H9 (cell line): ENCODE data around the gene LILRA6. TPM values are rescaled to one million over a fixed set of nuclear protein-coding genes. Genes with fewer than 3 reads are reported as not detected.
"Not testable (repeated sequence)": the region's sequence is repeated elsewhere in the genome, so short reads cannot be mapped to it uniquely, and the experiment has no call there.

Experiments
- DNase-seq: peaks from one replicate; pipeline ENCODE4 v3.0.0-alpha.2; 2017
- H2AFZ ChIP-seq: one replicate; pipeline ENCODE4 v1.6.1; 2013; ENCODE audit warnings: mild to moderate bottlenecking, low read length, control low read depth, moderate library complexity
- H2AK5ac ChIP-seq: 2 replicates; pipeline ENCODE4 v1.6.1; 2013; ENCODE audit warnings: low read length, control low read depth, mixed read lengths; ENCODE audit not compliant: insufficient read length
- H2BK120ac ChIP-seq: one replicate; pipeline ENCODE4 v1.6.1; 2013; ENCODE audit warnings: low read depth, mild to moderate bottlenecking, low read length, control low read depth, inconsistent platforms; ENCODE audit not compliant: poor library complexity, severe bottlenecking
- H2BK12ac ChIP-seq: 2 replicates; pipeline ENCODE4 v1.6.1; 2013; ENCODE audit warnings: low read length, control low read depth, mixed read lengths, low read depth; ENCODE audit not compliant: insufficient read length
- H2BK15ac ChIP-seq: 2 replicates; pipeline ENCODE4 v1.6.1; 2013; ENCODE audit warnings: low read depth, low read length, control low read depth
- H2BK20ac ChIP-seq: one replicate; pipeline ENCODE4 v1.6.1; 2013; ENCODE audit warnings: low read depth, mild to moderate bottlenecking, low read length, control low read depth, inconsistent platforms; ENCODE audit not compliant: poor library complexity, severe bottlenecking
- H2BK5ac ChIP-seq: 2 replicates; pipeline ENCODE4 v1.6.1; 2013; ENCODE audit warnings: low read length, control low read depth, mixed read lengths; ENCODE audit not compliant: insufficient read length
- H3K14ac ChIP-seq: 2 replicates; pipeline ENCODE4 v1.6.1; 2013; ENCODE audit warnings: low read length, control low read depth; ENCODE audit not compliant: insufficient read depth
- H3K18ac ChIP-seq: 2 replicates; pipeline ENCODE4 v1.6.1; 2013; ENCODE audit warnings: low read depth, mild to moderate bottlenecking, mixed read lengths, low read length, control low read depth; ENCODE audit not compliant: insufficient read length
- H3K23ac ChIP-seq: 2 replicates; pipeline ENCODE4 v1.6.1; 2013; ENCODE audit warnings: low read length, control low read depth, mixed read lengths, low read depth; ENCODE audit not compliant: insufficient read length
- H3K23me2 ChIP-seq: 2 replicates; pipeline ENCODE4 v1.6.1; 2013; ENCODE audit warnings: low read depth, mild to moderate bottlenecking, mixed read lengths, low read length, control low read depth; ENCODE audit not compliant: insufficient read length, poor library complexity, severe bottlenecking
- H3K27ac ChIP-seq: 2 replicates; pipeline ENCODE4 v1.5.1; 2013; ENCODE audit warnings: low read length, control low read depth, mixed read lengths, low read depth; ENCODE audit not compliant: insufficient read length
- H3K27me3 ChIP-seq: 2 replicates; pipeline ENCODE4 v1.6.1; 2013; ENCODE audit warnings: low read length, control low read depth, inconsistent platforms; ENCODE audit not compliant: insufficient read depth
- H3K4ac ChIP-seq: 2 replicates; pipeline ENCODE4 v1.6.1; 2013; ENCODE audit warnings: low read depth, mild to moderate bottlenecking, control low read depth, inconsistent platforms, low read length, moderate library complexity
- H3K4me1 ChIP-seq: 2 replicates; pipeline ENCODE4 v1.6.1; 2013; ENCODE audit warnings: low read length, control low read depth, inconsistent platforms; ENCODE audit not compliant: insufficient read depth
- H3K4me2 ChIP-seq: 2 replicates; pipeline ENCODE4 v1.6.1; 2013; ENCODE audit warnings: low read length, control low read depth, mixed read lengths; ENCODE audit not compliant: insufficient read length, insufficient read depth
- H3K56ac ChIP-seq: 2 replicates; pipeline ENCODE4 v1.6.1; 2013; ENCODE audit warnings: low read depth, mild to moderate bottlenecking, mixed read lengths, low read length, control low read depth; ENCODE audit not compliant: insufficient read length
- H3K79me1 ChIP-seq: 2 replicates; pipeline ENCODE4 v1.6.1; 2013; ENCODE audit warnings: low read depth, mild to moderate bottlenecking, moderate library complexity, low read length, control low read depth, inconsistent platforms; ENCODE audit not compliant: insufficient read depth, poor library complexity, severe bottlenecking
- H3K79me2 ChIP-seq: 2 replicates; pipeline ENCODE4 v1.6.1; 2013; ENCODE audit warnings: low read length, control low read depth, inconsistent platforms; ENCODE audit not compliant: insufficient read depth
- H3K9ac ChIP-seq: 2 replicates; pipeline ENCODE4 v1.6.1; 2013; ENCODE audit warnings: low read length, control low read depth, mixed read lengths; ENCODE audit not compliant: insufficient read length; ENCODE audit errors: extremely low read depth
- H3K9me3 ChIP-seq: one replicate; pipeline ENCODE4 v1.6.1; 2013; ENCODE audit warnings: low read depth, low read length, inconsistent platforms; ENCODE audit not compliant: control insufficient read depth
- H3T11ph ChIP-seq: one replicate; pipeline ENCODE4 v1.6.1; 2013; ENCODE audit warnings: mild to moderate bottlenecking, low read length, control low read depth, inconsistent platforms
- H4K20me1 ChIP-seq: one replicate; pipeline ENCODE4 v1.6.1; 2013; ENCODE audit not compliant: control insufficient read depth, insufficient read length, insufficient read depth
- H4K5ac ChIP-seq: 2 replicates; pipeline ENCODE4 v1.6.1; 2013; ENCODE audit warnings: low read depth, mild to moderate bottlenecking, mixed read lengths, low read length, control low read depth; ENCODE audit not compliant: insufficient read length
- H4K8ac ChIP-seq: replicated peaks from 2 replicates; pipeline ENCODE4 v1.6.1; 2013; ENCODE audit warnings: low read length, control low read depth, mixed read lengths, low read depth; ENCODE audit not compliant: insufficient read length
- H4K91ac ChIP-seq: 2 replicates; pipeline ENCODE4 v1.6.1; 2013; ENCODE audit warnings: low read depth, mild to moderate bottlenecking, moderate library complexity, mixed read lengths, low read length, control low read depth; ENCODE audit not compliant: insufficient read length
- H3K27ac Mint-ChIP-seq, 3 experiments: 2 replicates in 2 of 3; 3 replicates in 1 of 3; pipeline ENCODE4 v1.8.0; 2020 to 2021; ENCODE audit warnings: mixed read lengths in 3 of 3, mild to moderate bottlenecking in 1 of 3, moderate library complexity in 1 of 3
- H3K27me3 Mint-ChIP-seq: 2 replicates; pipeline ENCODE4 v1.8.0; 2021; ENCODE audit warnings: low read depth, mild to moderate bottlenecking, moderate library complexity, mixed read lengths
- H3K36me3 Mint-ChIP-seq, 3 experiments: 2 replicates in 2 of 3; 3 replicates in 1 of 3; pipeline ENCODE4 v1.8.0; 2020 to 2021; ENCODE audit warnings: low read depth in 3 of 3, mixed read lengths in 3 of 3; ENCODE audit not compliant: insufficient read depth in 1 of 3
- H3K4me1 Mint-ChIP-seq, 2 experiments: 2 replicates each; pipeline ENCODE4 v1.8.0; 2020; ENCODE audit warnings: mixed read lengths in 2 of 2
- H3K4me3 Mint-ChIP-seq, 2 experiments: 2 replicates in 1 of 2; 3 replicates in 1 of 2; pipeline ENCODE4 v1.8.0; 2020 to 2021; ENCODE audit warnings: mild to moderate bottlenecking in 2 of 2, mixed read lengths in 2 of 2, moderate library complexity in 1 of 2
- H3K9me3 Mint-ChIP-seq, 2 experiments: 2 replicates in 1 of 2; 3 replicates in 1 of 2; pipeline ENCODE4 v1.8.0; 2020; ENCODE audit warnings: mild to moderate bottlenecking in 2 of 2, mixed read lengths in 2 of 2, moderate library complexity in 1 of 2
- WGBS: extraction: QIAGEN DNeasy Blood & Tissue Kit; methylation state at CpG from one replicate; pipeline ENCODE4 v1.1.7; 2013; ENCODE audit warnings: missing lambda C conversion rate, low lambda C conversion rate, mixed read lengths; ENCODE audit not compliant: insufficient read length; ENCODE audit errors: extremely low coverage; 5-methylcytosine and 5-hydroxymethylcytosine counted together
- total RNA-seq: library from RNA; stranded (reverse); gene quantifications from 2 replicates; pipeline ENCODE4 v1.2.1, GENCODE V29; 2021

LILRA6 gene
- total RNA-seq, 1 experiment from 2014 or later = not detected

DNA sequence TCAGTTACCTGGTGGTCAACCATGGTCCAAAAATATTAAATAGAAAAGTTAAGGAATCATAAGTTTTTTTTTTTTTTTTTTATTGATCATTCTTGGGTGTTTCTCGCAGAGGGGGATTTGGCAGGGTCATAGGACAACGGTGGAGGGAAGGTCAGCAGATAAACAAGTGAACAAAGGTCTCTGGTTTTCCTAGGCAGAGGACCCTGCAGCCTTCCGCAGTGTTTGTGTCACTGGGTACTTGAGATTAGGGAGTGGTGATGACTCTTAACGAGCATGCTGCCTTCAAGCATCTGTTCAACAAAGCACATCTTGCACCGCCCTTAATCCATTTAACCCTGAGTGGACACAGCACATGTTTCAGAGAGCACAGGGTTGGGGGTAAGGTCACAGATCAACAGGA lies 28.4 kb downstream of the LILRA6 start:
- not testable (repeated sequence) for H4K20me1 ChIP-seq, H3K9me3 Mint-ChIP-seq, H3K27ac ChIP-seq, H2AK5ac ChIP-seq, H3K27ac Mint-ChIP-seq, DNase-seq, H3K14ac ChIP-seq, H2BK20ac ChIP-seq, H2BK120ac ChIP-seq, H3K23ac ChIP-seq, H3K27me3 Mint-ChIP-seq, H4K5ac ChIP-seq, H3K79me1 ChIP-seq, H3K18ac ChIP-seq, H3K9ac ChIP-seq, H2BK12ac ChIP-seq, H2BK15ac ChIP-seq, H3K79me2 ChIP-seq, H3T11ph ChIP-seq, H3K4me1 ChIP-seq, H3K23me2 ChIP-seq, H4K8ac ChIP-seq, H3K4me3 Mint-ChIP-seq, H3K4me2 ChIP-seq, H3K9me3 ChIP-seq, H2BK5ac ChIP-seq, H3K4ac ChIP-seq, H4K91ac ChIP-seq, H3K56ac ChIP-seq, H2AFZ ChIP-seq, H3K27me3 ChIP-seq
- peaks cover 13 to 14% of the 10 kb centered on the region in 2 experiments for H3K4me1 Mint-ChIP-seq
- no CpG with 5 or more reads among the region's 5 CpGs for WGBS
- peaks cover 23 to 36% (median 24%) of the 10 kb centered on the region in 3 experiments for H3K36me3 Mint-ChIP-seq
